ENCODE results near the gene EXOC3L1. TPM values are rescaled to one million over a fixed set of nuclear protein-coding genes. Genes with fewer than 3 reads are reported as not detected.

Gene EXOC3L1
- total RNA-seq, 1 donor from 2014 or later, result 3.9 TPM

DNA sequence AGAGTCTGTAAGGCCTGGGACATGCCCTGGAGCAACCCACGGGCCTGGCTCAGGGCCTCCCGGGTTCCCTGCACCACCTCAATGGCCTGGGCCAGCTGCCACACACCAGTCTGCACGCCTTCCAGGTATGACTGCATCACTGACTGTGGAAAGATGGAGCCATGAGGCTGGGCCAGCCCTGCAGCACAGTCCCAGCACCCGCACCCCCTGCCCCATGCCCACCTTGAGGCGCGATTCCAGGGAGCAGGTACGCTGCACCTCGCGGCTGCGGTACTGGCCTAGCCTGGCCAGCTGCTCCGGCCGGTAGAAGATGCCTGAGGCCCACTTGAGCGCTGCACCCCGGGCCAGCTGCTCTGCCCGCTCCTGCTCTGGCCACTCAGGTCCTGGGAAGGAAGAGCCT lies 1.1 kb downstream of the EXOC3L1 start:
- no peak overlapping the region for H3K4me3 ChIP-seq
- no peaks in the 10 kb centered on the region for H3K9me3 ChIP-seq (replicated peaks)
- no peak for TF ChIP-seq CTCF (IDR thresholded peaks at IDR 0.05; ENCODE audit: borderline replicate concordance)
- intact Hi-C loops (cut with micrococcal nuclease), result no loop called here
- H3K36me3 ChIP-seq, result peaks cover 2% of the 10 kb centered on the region
- H3K27me3 ChIP-seq (ENCODE audit: low read depth), result no peaks in the 10 kb centered on the region
- peaks cover 57% of the 10 kb centered on the region for H3K4me1 ChIP-seq
- H3K27ac ChIP-seq (replicated peaks), result no peak overlapping the region
- no peak for DNase-seq

DNA sequence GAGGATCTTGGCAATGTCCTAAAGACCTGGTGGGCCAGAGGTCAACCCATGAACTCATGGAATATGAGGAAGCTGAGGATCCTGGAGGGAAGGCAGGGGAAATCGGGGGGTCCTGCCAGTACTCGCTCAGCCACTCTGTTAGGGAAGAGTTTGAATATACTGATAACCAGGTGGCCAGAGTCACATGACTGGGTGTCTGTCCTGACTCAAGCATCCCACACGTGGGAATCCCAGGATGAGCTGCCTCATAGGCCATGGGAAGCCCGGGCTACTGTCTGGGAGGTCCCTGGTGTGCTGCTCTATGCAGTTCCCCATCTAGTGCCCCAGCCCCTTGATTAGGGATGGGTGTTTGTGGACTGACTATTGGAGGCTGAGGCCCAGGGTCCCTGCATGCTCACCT lies 1.6 kb downstream of the EXOC3L1 start:
- Histone ChIP-seq H3K27me3 (ENCODE audit: low read depth) (no peaks in the 10 kb centered on the region), H3K36me3 (no peaks in the 10 kb centered on the region), H3K4me3 (no peak overlapping the region), H3K9me3 (replicated peaks) (no peaks in the 10 kb centered on the region), H3K4me1 (peaks cover 53% of the 10 kb centered on the region), H3K27ac (replicated peaks) (no peak overlapping the region)
- TF ChIP-seq CTCF (IDR thresholded peaks at IDR 0.05; ENCODE audit: borderline replicate concordance), result no peak
- no peak for DNase-seq
- intact Hi-C loops (cut with micrococcal nuclease), result no loop called here

DNA sequence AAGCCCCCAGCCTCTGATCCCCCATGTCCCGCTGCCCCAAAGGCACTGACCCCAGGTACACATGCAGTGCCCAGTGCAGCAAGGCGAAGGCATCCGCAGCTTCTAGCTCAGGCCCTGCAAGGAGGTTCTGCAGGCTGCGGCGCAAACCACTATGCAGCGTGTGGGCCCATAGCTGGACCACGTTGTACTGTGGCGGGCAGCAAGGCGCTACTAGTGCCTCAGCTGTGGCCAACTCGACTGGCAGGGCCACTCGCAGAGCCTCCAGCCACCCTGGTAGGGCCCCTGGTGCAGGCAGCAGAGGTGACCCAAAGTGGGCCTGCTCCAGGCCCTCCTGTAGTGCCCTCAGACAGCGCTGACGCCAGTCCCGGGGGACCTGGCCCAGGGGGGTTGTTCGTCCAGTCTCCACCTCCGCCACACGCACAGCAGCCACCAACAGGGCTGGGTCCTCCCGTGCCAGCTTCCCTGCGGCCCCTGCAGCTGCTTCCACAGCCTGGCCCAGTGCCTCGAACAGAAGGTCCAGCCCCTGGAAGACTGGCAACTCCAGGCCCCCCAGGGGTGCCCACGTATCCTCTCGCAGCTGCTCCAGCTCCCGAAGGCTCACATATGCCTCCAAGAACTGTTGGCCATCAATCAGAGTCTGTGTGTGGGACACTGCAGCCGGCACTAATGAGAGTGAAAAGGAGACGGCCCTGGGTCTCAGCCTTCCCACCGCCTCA lies 2.6 kb downstream of the EXOC3L1 start:
- DNase-seq, result no peak
- Histone ChIP-seq H3K4me1 (peaks cover 53% of the 10 kb centered on the region), H3K4me3 (no peak overlapping the region), H3K27me3 (ENCODE audit: low read depth) (no peaks in the 10 kb centered on the region), H3K36me3 (no peaks in the 10 kb centered on the region), H3K9me3 (replicated peaks) (no peaks in the 10 kb centered on the region), H3K27ac (replicated peaks) (no peak overlapping the region)
- intact Hi-C loops (cut with micrococcal nuclease), result no loop called here
- TF ChIP-seq CTCF (IDR thresholded peaks at IDR 0.05; ENCODE audit: borderline replicate concordance), result no peak

DNA sequence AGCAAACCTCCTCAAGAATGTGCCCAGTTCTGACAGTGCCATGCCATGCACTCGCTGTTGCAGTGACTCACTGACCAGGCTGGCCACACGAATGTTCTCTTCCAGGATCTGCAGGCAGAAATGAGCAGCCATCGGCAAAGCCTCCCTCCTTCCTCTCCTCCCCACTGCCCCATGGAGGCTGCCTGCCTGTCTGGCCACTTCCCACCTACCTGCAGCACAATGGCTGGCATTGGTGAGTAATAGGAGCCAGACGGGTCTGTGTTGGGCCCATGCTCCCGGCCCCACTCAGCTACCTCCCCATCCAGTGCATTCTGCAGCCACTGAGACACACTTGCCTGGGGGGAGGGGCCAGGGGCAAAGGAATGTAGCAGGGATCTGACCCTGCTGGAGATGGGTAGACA lies 3.4 kb downstream of the EXOC3L1 start:
- no peak overlapping the region for H3K27ac ChIP-seq (replicated peaks)
- no peaks in the 10 kb centered on the region for H3K9me3 ChIP-seq (replicated peaks)
- no peak for DNase-seq
- H3K27me3 ChIP-seq (ENCODE audit: low read depth), result no peaks in the 10 kb centered on the region
- H3K4me1 ChIP-seq, result peaks cover 46% of the 10 kb centered on the region
- no peak overlapping the region for H3K4me3 ChIP-seq
- H3K36me3 ChIP-seq, result no peaks in the 10 kb centered on the region
- TF ChIP-seq CTCF (IDR thresholded peaks at IDR 0.05; ENCODE audit: borderline replicate concordance), result no peak
- intact Hi-C loops (cut with micrococcal nuclease), result no loop called here

DNA sequence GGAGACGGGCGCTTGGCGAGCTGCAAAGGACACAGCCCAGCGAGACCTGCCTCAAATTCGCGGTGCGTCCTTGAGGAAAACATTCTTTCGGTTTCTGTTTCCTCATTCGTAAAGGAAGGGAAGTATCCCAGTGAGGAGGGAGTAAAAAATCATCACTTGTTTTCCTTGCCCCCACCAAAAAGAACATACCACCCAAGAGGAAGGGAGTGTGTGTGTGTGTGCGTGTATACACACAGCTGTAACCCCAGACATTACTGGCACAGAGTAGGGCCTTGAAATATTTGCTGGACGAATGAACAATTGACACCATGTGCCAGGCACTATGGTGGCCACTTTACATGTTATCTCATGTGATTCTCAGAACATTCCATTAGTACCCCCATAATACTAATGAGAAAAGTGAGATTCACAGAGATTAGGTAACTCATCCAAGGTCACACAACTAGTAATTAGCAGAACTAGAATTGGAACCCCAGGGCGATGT lies 4.2 kb downstream of the EXOC3L1 start:
- Histone ChIP-seq H3K27me3 (ENCODE audit: low read depth) (no peaks in the 10 kb centered on the region), H3K4me3 (peak overlapping the region; percentile 75), H3K36me3 (no peaks in the 10 kb centered on the region), H3K9me3 (replicated peaks) (no peaks in the 10 kb centered on the region), H3K27ac (replicated peaks) (peak overlapping the region; percentile 97), H3K4me1 (peaks cover 38% of the 10 kb centered on the region)
- intact Hi-C loops (cut with micrococcal nuclease), result no loop called here
- no peak for TF ChIP-seq CTCF (IDR thresholded peaks at IDR 0.05; ENCODE audit: borderline replicate concordance)
- no peak for DNase-seq

Measured in left ventricle myocardium inferior (tissue), 1 donor.